ENCODE measurements around the gene CDYL2.

Gene CDYL2

GRCh38 chr16:80611171-80611929 is 193.0 kb downstream of the CDYL2 start:
- TF ChIP-seq, protein P1, sequence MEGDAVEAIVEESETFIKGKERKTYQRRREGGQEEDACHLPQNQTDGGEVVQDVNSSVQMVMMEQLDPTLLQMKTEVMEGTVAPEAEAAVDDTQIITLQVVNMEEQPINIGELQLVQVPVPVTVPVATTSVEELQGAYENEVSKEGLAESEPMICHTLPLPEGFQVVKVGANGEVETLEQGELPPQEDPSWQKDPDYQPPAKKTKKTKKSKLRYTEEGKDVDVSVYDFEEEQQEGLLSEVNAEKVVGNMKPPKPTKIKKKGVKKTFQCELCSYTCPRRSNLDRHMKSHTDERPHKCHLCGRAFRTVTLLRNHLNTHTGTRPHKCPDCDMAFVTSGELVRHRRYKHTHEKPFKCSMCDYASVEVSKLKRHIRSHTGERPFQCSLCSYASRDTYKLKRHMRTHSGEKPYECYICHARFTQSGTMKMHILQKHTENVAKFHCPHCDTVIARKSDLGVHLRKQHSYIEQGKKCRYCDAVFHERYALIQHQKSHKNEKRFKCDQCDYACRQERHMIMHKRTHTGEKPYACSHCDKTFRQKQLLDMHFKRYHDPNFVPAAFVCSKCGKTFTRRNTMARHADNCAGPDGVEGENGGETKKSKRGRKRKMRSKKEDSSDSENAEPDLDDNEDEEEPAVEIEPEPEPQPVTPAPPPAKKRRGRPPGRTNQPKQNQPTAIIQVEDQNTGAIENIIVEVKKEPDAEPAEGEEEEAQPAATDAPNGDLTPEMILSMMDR (IDR thresholded peaks at IDR 0.05; ENCODE audit: low read depth, low read length, missing control alignments), result no peak
- H3K27ac ChIP-seq, result no peak overlapping the region
- no peak for DNase-seq
- in situ Hi-C loops (cut with HindIII; ENCODE audit: low pct_ligation_motif_present, low sequenced_read_pairs), result no loop called here
- no peaks in the 10 kb centered on the region for H3K27me3 ChIP-seq (replicated peaks)
- H3K4me3 ChIP-seq (ENCODE audit: low read depth, low read length), result no peak overlapping the region
- H3K36me3 ChIP-seq (replicated peaks), result peaks cover 3% of the 10 kb centered on the region

- no peak overlapping the region for H3K27ac ChIP-seq
- in situ Hi-C loops (cut with HindIII; ENCODE audit: low pct_ligation_motif_present, low sequenced_read_pairs), result no loop called here
- no peak for DNase-seq
- H3K27me3 ChIP-seq (replicated peaks), result no peaks in the 10 kb centered on the region
- TF ChIP-seq, protein P1 (IDR thresholded peaks at IDR 0.05; ENCODE audit: low read depth, low read length, missing control alignments), result no peak
- H3K36me3 ChIP-seq (replicated peaks), result peaks cover 3% of the 10 kb centered on the region
- no peak overlapping the region for H3K4me3 ChIP-seq (ENCODE audit: low read depth, low read length)
Observed at GRCh38 chr16:80610481-80611156, 193.8 kb downstream of the CDYL2 start.

- no peak overlapping the region for H3K4me3 ChIP-seq (ENCODE audit: low read depth, low read length)
Observed at GRCh38 chr16:80608946-80609345, 195.5 kb downstream of the CDYL2 start.

GRCh38 chr16:80607204-80607603 is 197.2 kb downstream of the CDYL2 start:
- H3K4me3 ChIP-seq (ENCODE audit: low read depth, low read length), result no peak overlapping the region
- in situ Hi-C loops (cut with HindIII; ENCODE audit: low pct_ligation_motif_present, low sequenced_read_pairs), result no loop called here

More at GRCh38 chr16:80608946-80609345, 195.5 kb downstream of the CDYL2 start:
- Histone ChIP-seq H3K36me3 (replicated peaks) (peaks cover 3% of the 10 kb centered on the region), H3K27me3 (replicated peaks) (no peaks in the 10 kb centered on the region), H3K27ac (no peak overlapping the region)
- no peak for DNase-seq
- TF ChIP-seq, protein P1 (IDR thresholded peaks at IDR 0.05; ENCODE audit: low read depth, low read length, missing control alignments), result no peak
- in situ Hi-C loops (cut with HindIII; ENCODE audit: low pct_ligation_motif_present, low sequenced_read_pairs), result no loop called here

GRCh38 chr16:80606221-80606766 is 198.1 kb downstream of the CDYL2 start:
- in situ Hi-C loops (cut with HindIII; ENCODE audit: low pct_ligation_motif_present, low sequenced_read_pairs), result no loop called here
- Histone ChIP-seq H3K4me3 (ENCODE audit: low read depth, low read length) (no peak overlapping the region), H3K27me3 (replicated peaks) (no peaks in the 10 kb centered on the region), H3K36me3 (replicated peaks) (peaks cover 3% of the 10 kb centered on the region), H3K27ac (no peak overlapping the region)
- TF ChIP-seq, protein P1 (IDR thresholded peaks at IDR 0.05; ENCODE audit: low read depth, low read length, missing control alignments), result no peak
- DNase-seq, result no peak

More at GRCh38 chr16:80607204-80607603, 197.2 kb downstream of the CDYL2 start:
- DNase-seq, result no peak
- Histone ChIP-seq H3K36me3 (replicated peaks) (peaks cover 3% of the 10 kb centered on the region), H3K27ac (no peak overlapping the region), H3K27me3 (replicated peaks) (no peaks in the 10 kb centered on the region)
- TF ChIP-seq, protein P1 (IDR thresholded peaks at IDR 0.05; ENCODE audit: low read depth, low read length, missing control alignments), result no peak

Measured in brain microvascular endothelial cell (primary cell).